Ovary (tissue), 3 donors: ENCODE results near the gene COPE.

Experiments used
- CTCF ChIP-seq, 3 donors: fragments of 450-650 bp in 2 of 3; fragments of 200-600 bp in 1 of 3; IDR thresholded peaks; one replicate each; pipeline versions ENCODE4 v1.5.1 to v1.8.0; 2016 to 2022; ENCODE audit warnings: antibody characterized with exemption in 3 of 3, mild to moderate bottlenecking in 1 of 3
- EP300 ChIP-seq: sonication (generic); formaldehyde crosslinking; IDR thresholded peaks from one replicate; pipeline ENCODE4 v1.6.1; 2017; ENCODE audit warnings: antibody characterized with exemption
- POLR2A ChIP-seq: fragments of 450-650 bp; IDR thresholded peaks from one replicate; pipeline ENCODE4 v1.6.1; 2017; ENCODE audit warnings: antibody characterized with exemption, mild to moderate bottlenecking, moderate library complexity
- donor health status: DM: no; HTN: no; CAD: no.

DNA sequence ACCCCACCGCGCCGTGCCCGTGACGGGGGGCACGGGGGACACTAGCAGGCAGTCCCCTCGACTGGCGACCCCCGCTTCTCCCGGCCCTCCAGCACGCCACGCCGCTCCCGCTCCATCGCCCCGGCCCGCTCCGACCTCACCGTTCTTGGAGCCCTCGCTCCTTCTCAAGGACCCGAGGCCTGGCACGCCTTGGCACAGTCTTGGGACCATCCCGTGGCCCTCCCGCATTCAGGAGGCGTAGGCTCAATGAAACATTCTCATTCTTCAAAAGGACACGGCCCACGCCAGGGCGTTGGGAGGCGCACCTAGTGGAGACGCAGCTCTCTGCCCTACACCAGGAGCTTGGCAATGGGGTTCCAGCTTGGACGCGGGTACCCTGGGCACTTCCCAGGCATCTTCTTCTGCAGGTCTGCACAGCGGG is 22.8 kb downstream of the COPE start:
- TF ChIP-seq POLR2A (no peak), CTCF (IDR thresholded peaks at IDR 0.05) (no peak), EP300 (no peak)
